ENCODE data around the gene LYAR. TPM values are rescaled to one million over a fixed set of nuclear protein-coding genes. Genes with fewer than 3 reads are reported as not detected.

LYAR gene
- total and polyA plus RNA-seq, 2 of the 4 experiments (the other 2 are of a cell fraction), result 5.4 to 8.2 TPM

- Histone ChIP-seq H3K36me3 (ENCODE audit: control insufficient read depth, insufficient read depth, low read length) (peaks cover 15% of the 10 kb centered on the region), H2BK5ac (ENCODE audit: low read depth, low read length, poor library complexity, severe bottlenecking) (peak overlapping the region; percentile 92), H4K5ac (ENCODE audit: low read depth, low read length) (peak overlapping the region; percentile 73), H3K4me1 (ENCODE audit: control insufficient read depth, insufficient read depth, low read length) (peaks cover 2% of the 10 kb centered on the region; the same call in 1 of the 2 replicates), H3K4me2 (ENCODE audit: low read depth, low read length) (peak overlapping the region; percentile 97), H3K23ac (ENCODE audit: low read depth, low read length) (peak overlapping the region; percentile 73), H3K4ac (ENCODE audit: low read depth, low read length) (peak overlapping the region; percentile 62), H3K14ac (replicated peaks; ENCODE audit: low read depth, low read length) (peak overlapping the region; percentile 55; the same call in 1 of the 2 replicates), H4K91ac (ENCODE audit: insufficient read depth, low read depth, low read length) (peak overlapping the region; percentile 20; the same call in 1 of the 2 replicates), H4K20me1 (ENCODE audit: insufficient read depth, low read length) (no peaks in the 10 kb centered on the region), H4K8ac (ENCODE audit: low read depth in 2 of 2, low read length in 2 of 2) (peak overlapping the region; percentile 93 to 100), H3K18ac (ENCODE audit: low read depth, low read length) (no peak overlapping the region; the same call in 1 of the 2 replicates), H3K9me1 (ENCODE audit: insufficient read depth, low read length) (peaks cover 4% of the 10 kb centered on the region), H3K9ac (ENCODE audit: low read depth, low read length) (peak overlapping the region; percentile 90), H3K9me3 (ENCODE audit: control insufficient read depth, insufficient read depth, low read length) (no peaks in the 10 kb centered on the region), H2AK9ac (replicated peaks; ENCODE audit: low read depth, low read length, poor library complexity) (peak overlapping the region; percentile 78), H3K79me1 (ENCODE audit: low read depth in 1 of 2, low read length in 2 of 2) (peaks cover 18 to 22% of the 10 kb centered on the region in 2 experiments), H2AFZ (replicated peaks; ENCODE audit: low read length, poor library complexity) (peak overlapping the region; percentile 99), H2BK15ac (ENCODE audit: low read depth, low read length) (no peak overlapping the region), H2BK120ac (ENCODE audit: low read depth, low read length) (no peak overlapping the region), H3K27me3 (ENCODE audit: control insufficient read depth, insufficient read depth, low read length) (no peaks in the 10 kb centered on the region), H3K4me3 (ENCODE audit: insufficient read depth, low read depth, low read length) (peak overlapping the region; percentile 90), H3K56ac (ENCODE audit: extremely low read depth, insufficient read depth, low read length) (peak overlapping the region; percentile 80), H3K27ac (ENCODE audit: insufficient read depth, low read length) (peak overlapping the region; percentile 96), H2BK20ac (ENCODE audit: low read depth, low read length) (no peak overlapping the region), H2AK5ac (ENCODE audit: low read depth, low read length) (no peak overlapping the region)
- no peak for ATAC-seq (ENCODE audit: low read depth)
- dilution Hi-C loops (cut with HindIII; ENCODE audit: low sequenced_read_pairs, unreplicated experiment) (no loop called here), in situ Hi-C loops (cut with MboI; ENCODE audit: low sequenced_read_pairs) (no loop called here), intact Hi-C loops (cut with micrococcal nuclease) (no loop called here)
- POLR2A ChIA-PET (ENCODE audit: unreplicated experiment), result interaction anchor here (0.8 kb wide), 1 partner anchor 53 kb away, joined by 3 read pairs; no protein-coding TSS in a partner anchor
- TSS peak; percentile 77 for BruUV-seq (replicated peaks)
- WGBS, 2 experiments (ENCODE audit: extremely low coverage in 2 of 2, insufficient read length in 1 of 2), result no CpG with 5 or more reads among the region's 12 CpGs
- TF ChIP-seq, protein P1, sequence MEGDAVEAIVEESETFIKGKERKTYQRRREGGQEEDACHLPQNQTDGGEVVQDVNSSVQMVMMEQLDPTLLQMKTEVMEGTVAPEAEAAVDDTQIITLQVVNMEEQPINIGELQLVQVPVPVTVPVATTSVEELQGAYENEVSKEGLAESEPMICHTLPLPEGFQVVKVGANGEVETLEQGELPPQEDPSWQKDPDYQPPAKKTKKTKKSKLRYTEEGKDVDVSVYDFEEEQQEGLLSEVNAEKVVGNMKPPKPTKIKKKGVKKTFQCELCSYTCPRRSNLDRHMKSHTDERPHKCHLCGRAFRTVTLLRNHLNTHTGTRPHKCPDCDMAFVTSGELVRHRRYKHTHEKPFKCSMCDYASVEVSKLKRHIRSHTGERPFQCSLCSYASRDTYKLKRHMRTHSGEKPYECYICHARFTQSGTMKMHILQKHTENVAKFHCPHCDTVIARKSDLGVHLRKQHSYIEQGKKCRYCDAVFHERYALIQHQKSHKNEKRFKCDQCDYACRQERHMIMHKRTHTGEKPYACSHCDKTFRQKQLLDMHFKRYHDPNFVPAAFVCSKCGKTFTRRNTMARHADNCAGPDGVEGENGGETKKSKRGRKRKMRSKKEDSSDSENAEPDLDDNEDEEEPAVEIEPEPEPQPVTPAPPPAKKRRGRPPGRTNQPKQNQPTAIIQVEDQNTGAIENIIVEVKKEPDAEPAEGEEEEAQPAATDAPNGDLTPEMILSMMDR (conservative IDR thresholded peaks at IDR 0.05; ENCODE audit: low read depth, low read length), result no peak
- CTCF ChIA-PET, result interaction anchor here (0.5 to 2.1 kb wide), 2 partner anchors 11 to 12 kb away, joined by 3 to 8 read pairs; no protein-coding TSS in a partner anchor
- DNase-seq, result peak; percentile 18
These were observed 42.3 kb downstream of the LYAR start for GRCh38 chr4:4247696-4248028.
